ENCODE measurements around the gene XCL2.
"Not testable (repeated sequence)": the region's sequence is repeated elsewhere in the genome, so short reads cannot be mapped to it uniquely, and the experiment has no call there.

XCL2 gene

GRCh38 chr1:168555508-168556046 is 11.8 kb upstream of the XCL2 start:
- no peak for DNase-seq

GRCh38 chr1:168554603-168555483 is 11.0 kb upstream of the XCL2 start:
- DNase-seq = no peak

GRCh38 chr1:168553680-168554553 is 10.1 kb upstream of the XCL2 start:
- no peak for DNase-seq

GRCh38 chr1:168552961-168553360 is 9.2 kb upstream of the XCL2 start:
- DNase-seq = no peak

GRCh38 chr1:168551688-168552087 is 7.9 kb upstream of the XCL2 start:
- DNase-seq = no peak

- no peak for DNase-seq
Observed at GRCh38 chr1:168550971-168551370, 7.2 kb upstream of the XCL2 start.

GRCh38 chr1:168546553-168546895 is 2.7 kb upstream of the XCL2 start:
- DNase-seq = not testable (repeated sequence)

- DNase-seq = not testable (repeated sequence)
Observed at GRCh38 chr1:168545678-168546552, 2.1 kb upstream of the XCL2 start.

GRCh38 chr1:168542978-168543377 is 819 bp downstream of the XCL2 start:
- DNase-seq = not testable (repeated sequence)

- DNase-seq = not testable (repeated sequence)
Observed at GRCh38 chr1:168540798-168541197, 3.0 kb downstream of the XCL2 start.

- DNase-seq = no peak
Observed at GRCh38 chr1:168535536-168535935, 8.3 kb downstream of the XCL2 start.

GRCh38 chr1:168531615-168532345 is 12.0 kb downstream of the XCL2 start:
- DNase-seq = no peak

GRCh38 chr1:168529518-168529917 is 14.3 kb downstream of the XCL2 start:
- no peak for DNase-seq

- no peak for DNase-seq
Observed at GRCh38 chr1:168521401-168522000, 22.3 kb downstream of the XCL2 start.

GRCh38 chr1:168520832-168521231 is 23.0 kb downstream of the XCL2 start:
- DNase-seq = no peak

- DNase-seq = no peak
Observed at GRCh38 chr1:168520052-168520751, 23.6 kb downstream of the XCL2 start.

- no peak for DNase-seq
Observed at GRCh38 chr1:168518813-168519212, 25.0 kb downstream of the XCL2 start.

- DNase-seq = no peak
Observed at GRCh38 chr1:168518201-168518689, 25.6 kb downstream of the XCL2 start.

- DNase-seq = no peak
Observed at GRCh38 chr1:168514455-168514854, 29.3 kb downstream of the XCL2 start.

- DNase-seq = no peak
Observed at GRCh38 chr1:168513656-168514404, 30.0 kb downstream of the XCL2 start.
